Measurements from ENCODE around the gene GPR132. TPM values are rescaled to one million over a fixed set of nuclear protein-coding genes. Genes with fewer than 3 reads are reported as not detected.

The GPR132 gene
- total RNA-seq, 1 donor from 2014 or later, result 48.5 TPM

GRCh38 chr14:105072381-105072861 is 7.2 kb upstream of the GPR132 start:
- intact Hi-C loops (cut with micrococcal nuclease), result no loop called here
- ATAC-seq (ENCODE audit: low read depth) (no peak), DNase-seq (no peak)
- H3K9me3 Mint-ChIP-seq, result no peaks in the 10 kb centered on the region
- peaks cover 68% of the 10 kb centered on the region for H3K4me1 Mint-ChIP-seq
- no peak overlapping the region for H3K27ac Mint-ChIP-seq
- no peak for TF ChIP-seq CTCF (IDR thresholded peaks at IDR 0.05)
- ChIA-PET POLR2A (interaction anchor here (0.7 to 3.0 kb wide), 3 partner anchors 10 to 53 kb away, joined by 3 to 26 read pairs (median 3); no protein-coding TSS in a partner anchor), CTCF (interaction anchor here (1.4 to 2.9 kb wide), 2 partner anchors 15 to 27 kb away, joined by 5 to 18 read pairs; no protein-coding TSS in a partner anchor)
- no peaks in the 10 kb centered on the region for H3K27me3 Mint-ChIP-seq
- H3K36me3 Mint-ChIP-seq (ENCODE audit: low read depth), result no peaks in the 10 kb centered on the region
- no peak overlapping the region for H3K4me3 Mint-ChIP-seq

GRCh38 chr14:105071942-105072341 is 6.7 kb upstream of the GPR132 start:
- no peak for TF ChIP-seq CTCF (IDR thresholded peaks at IDR 0.05)
- Mint-ChIP-seq H3K9me3 (no peaks in the 10 kb centered on the region), H3K36me3 (ENCODE audit: low read depth) (no peaks in the 10 kb centered on the region), H3K27ac (no peak overlapping the region), H3K4me1 (peaks cover 68% of the 10 kb centered on the region), H3K4me3 (no peak overlapping the region), H3K27me3 (no peaks in the 10 kb centered on the region)
- intact Hi-C loops (cut with micrococcal nuclease), result no loop called here
- ATAC-seq (ENCODE audit: low read depth), result no peak
- ChIA-PET CTCF (interaction anchor here (1.0 to 2.9 kb wide), 3 partner anchors 15 to 27 kb away, joined by 4 to 18 read pairs (median 5); no protein-coding TSS in a partner anchor), POLR2A (interaction anchor here (1.1 to 3.0 kb wide), 2 partner anchors 10 to 15 kb away, joined by 3 to 26 read pairs; no protein-coding TSS in a partner anchor)
- DNase-seq, result no peak

GRCh38 chr14:105071326-105071725 is 6.1 kb upstream of the GPR132 start:
- ATAC-seq (ENCODE audit: low read depth), result no peak
- Mint-ChIP-seq H3K4me3 (no peak overlapping the region), H3K27me3 (no peaks in the 10 kb centered on the region), H3K9me3 (no peaks in the 10 kb centered on the region), H3K4me1 (peaks cover 68% of the 10 kb centered on the region), H3K36me3 (ENCODE audit: low read depth) (no peaks in the 10 kb centered on the region), H3K27ac (peak overlapping the region; percentile 92)
- intact Hi-C loops (cut with micrococcal nuclease), result no loop called here
- POLR2A ChIA-PET, result interaction anchor here (0.6 to 3.0 kb wide), 9 partner anchors 9 to 464 kb away, joined by 3 to 26 read pairs (median 4); partner anchors contain the start of genes CDCA4 and PLD4
- no peak for DNase-seq
- CTCF ChIA-PET, result interaction anchor here (1.0 to 2.9 kb wide), 3 partner anchors 16 to 26 kb away, joined by 4 to 18 read pairs (median 6); no protein-coding TSS in a partner anchor
- TF ChIP-seq CTCF (IDR thresholded peaks at IDR 0.05), result no peak

GRCh38 chr14:105070760-105071137 is 5.5 kb upstream of the GPR132 start:
- ChIA-PET POLR2A (interaction anchor here (0.6 to 3.0 kb wide), 11 partner anchors 9 to 465 kb away, joined by 3 to 26 read pairs (median 4); partner anchors contain the start of genes CDCA4 and PLD4), CTCF (interaction anchor here (1.0 to 2.9 kb wide), 4 partner anchors 9 to 25 kb away, joined by 3 to 18 read pairs (median 5); no protein-coding TSS in a partner anchor)
- no peak for TF ChIP-seq CTCF (IDR thresholded peaks at IDR 0.05)
- DNase-seq, result no peak
- Mint-ChIP-seq H3K27me3 (no peaks in the 10 kb centered on the region), H3K4me1 (peaks cover 69% of the 10 kb centered on the region), H3K36me3 (ENCODE audit: low read depth) (no peaks in the 10 kb centered on the region), H3K27ac (peak overlapping the region; percentile 92), H3K9me3 (no peaks in the 10 kb centered on the region), H3K4me3 (peak overlapping the region; percentile 67)
- intact Hi-C loops (cut with micrococcal nuclease), result loop anchor here (1.0 kb wide), 2 partner anchors 9 to 16 kb away; no protein-coding TSS in a partner anchor
- ATAC-seq (ENCODE audit: low read depth), result peak; percentile 60

Data from activated B cell treated with CpG ODN at 0.5 μM for 24 hours (primary cell).